ENCODE results near the gene RNF215.
"Not testable (repeated sequence)": the region's sequence is repeated elsewhere in the genome, so short reads cannot be mapped to it uniquely, and the experiment has no call there.

RNF215 gene

GRCh38 chr22:30357650-30358215 is 29.5 kb downstream of the RNF215 start:
- no peak for DNase-seq

GRCh38 chr22:30357236-30357570 is 30.0 kb downstream of the RNF215 start:
- no peak for DNase-seq

GRCh38 chr22:30356449-30357235 is 30.6 kb downstream of the RNF215 start, which contains the start of the genes CCDC157 and SF3A1:
Gene CCDC157, plus strand, starts transcription at chr22:30357007. Its CDS starts 8,994 bp downstream, at chr22:30366001.
Gene SF3A1, minus strand, starts transcription at chr22:30356894. Its CDS starts 102 bp downstream, at chr22:30356792.
- DNase-seq = peak; percentile 76 to 78

- no peak for DNase-seq
These were observed 32.6 kb downstream of the RNF215 start for GRCh38 chr22:30354644-30355043.

- no peak for DNase-seq
These were observed 36.0 kb downstream of the RNF215 start for GRCh38 chr22:30351226-30351625.

GRCh38 chr22:30348809-30349208 is 38.4 kb downstream of the RNF215 start:
- no peak for DNase-seq

- DNase-seq = no peak
These were observed 38.8 kb downstream of the RNF215 start for GRCh38 chr22:30348404-30348803.

GRCh38 chr22:30347255-30347892 is 39.8 kb downstream of the RNF215 start:
- DNase-seq = no peak

GRCh38 chr22:30344447-30345200 is 42.6 kb downstream of the RNF215 start:
- DNase-seq = no peak

GRCh38 chr22:30340911-30341685 is 46.1 kb downstream of the RNF215 start:
- no peak for DNase-seq

GRCh38 chr22:30338802-30339201 is 48.4 kb downstream of the RNF215 start:
- no peak for DNase-seq

GRCh38 chr22:30338341-30338740 is 48.9 kb downstream of the RNF215 start:
- not testable (repeated sequence) for DNase-seq

- DNase-seq = no peak
These were observed 49.8 kb downstream of the RNF215 start for GRCh38 chr22:30337461-30337778.

GRCh38 chr22:30336752-30337460 is 50.3 kb downstream of the RNF215 start:
- no peak for DNase-seq

- no peak for DNase-seq
These were observed 52.0 kb downstream of the RNF215 start for GRCh38 chr22:30335236-30335635.

- no peak for DNase-seq
These were observed 52.6 kb downstream of the RNF215 start for GRCh38 chr22:30334646-30335045.

GRCh38 chr22:30333707-30334087 is 53.5 kb downstream of the RNF215 start:
- DNase-seq = no peak

GRCh38 chr22:30332994-30333706 is 54.1 kb downstream of the RNF215 start:
- DNase-seq = no peak

GRCh38 chr22:30332551-30332950 is 54.7 kb downstream of the RNF215 start:
- no peak for DNase-seq

Measured in AML-193 (cell line).